GM21529 (cell line): Measurements from ENCODE around the gene RAD51B.
"Not testable (repeated sequence)": the region's sequence is repeated elsewhere in the genome, so short reads cannot be mapped to it uniquely, and the experiment has no call there.

Experiments used
- ATAC-seq: cut with Tn5 transposase; IDR thresholded peaks from one replicate; pipeline ENCODE4 v1.9.1; 2021; ENCODE audit not compliant: unreplicated experiment

The RAD51B gene

GRCh38 chr14:68018598-68018997 is 199.0 kb downstream of the RAD51B start:
- ATAC-seq = no peak

GRCh38 chr14:68020493-68020892 is 200.9 kb downstream of the RAD51B start:
- ATAC-seq = no peak

GRCh38 chr14:68020999-68021663 is 201.6 kb downstream of the RAD51B start:
- ATAC-seq = no peak

- no peak for ATAC-seq
These were observed 207.7 kb downstream of the RAD51B start for GRCh38 chr14:68027276-68027675.

GRCh38 chr14:68028075-68028474 is 208.5 kb downstream of the RAD51B start:
- ATAC-seq = no peak

GRCh38 chr14:68031011-68031410 is 211.4 kb downstream of the RAD51B start:
- ATAC-seq = not testable (repeated sequence)

- no peak for ATAC-seq
These were observed 212.6 kb downstream of the RAD51B start for GRCh38 chr14:68032154-68032553.

GRCh38 chr14:68033336-68033932 is 213.9 kb downstream of the RAD51B start:
- no peak for ATAC-seq

- no peak for ATAC-seq
These were observed 215.3 kb downstream of the RAD51B start for GRCh38 chr14:68034896-68035295.

- ATAC-seq = no peak
These were observed 216.6 kb downstream of the RAD51B start for GRCh38 chr14:68036202-68036601.

GRCh38 chr14:68039593-68039992 is 220.0 kb downstream of the RAD51B start:
- ATAC-seq = no peak

GRCh38 chr14:68040633-68041369 is 221.2 kb downstream of the RAD51B start:
- no peak for ATAC-seq

- no peak for ATAC-seq
These were observed 222.3 kb downstream of the RAD51B start for GRCh38 chr14:68041876-68042354.

GRCh38 chr14:68042586-68043210 is 223.1 kb downstream of the RAD51B start:
- no peak for ATAC-seq

GRCh38 chr14:68043752-68044151 is 224.2 kb downstream of the RAD51B start:
- no peak for ATAC-seq

- ATAC-seq = no peak
These were observed 228.3 kb downstream of the RAD51B start for GRCh38 chr14:68047906-68048305.

GRCh38 chr14:68048815-68049214 is 229.2 kb downstream of the RAD51B start:
- ATAC-seq = not testable (repeated sequence)

- no peak for ATAC-seq
These were observed 230.6 kb downstream of the RAD51B start for GRCh38 chr14:68050177-68050576.

- ATAC-seq = no peak
These were observed 231.6 kb downstream of the RAD51B start for GRCh38 chr14:68051146-68051545.

GRCh38 chr14:68060198-68060597 is 240.6 kb downstream of the RAD51B start:
- no peak for ATAC-seq

- no peak for ATAC-seq
These were observed 243.1 kb downstream of the RAD51B start for GRCh38 chr14:68062651-68063050.

GRCh38 chr14:68065322-68065721 is 245.7 kb downstream of the RAD51B start:
- no peak for ATAC-seq
